Cerebellar cortex (tissue), 1 donor: Measurements from ENCODE around the gene STS.

ENCODE experiments used
- DNase-seq: peaks from one replicate; pipeline ENCODE4 v3.0.0-alpha.2; 2015; ENCODE audit warnings: low spot score

The STS gene, protein sequence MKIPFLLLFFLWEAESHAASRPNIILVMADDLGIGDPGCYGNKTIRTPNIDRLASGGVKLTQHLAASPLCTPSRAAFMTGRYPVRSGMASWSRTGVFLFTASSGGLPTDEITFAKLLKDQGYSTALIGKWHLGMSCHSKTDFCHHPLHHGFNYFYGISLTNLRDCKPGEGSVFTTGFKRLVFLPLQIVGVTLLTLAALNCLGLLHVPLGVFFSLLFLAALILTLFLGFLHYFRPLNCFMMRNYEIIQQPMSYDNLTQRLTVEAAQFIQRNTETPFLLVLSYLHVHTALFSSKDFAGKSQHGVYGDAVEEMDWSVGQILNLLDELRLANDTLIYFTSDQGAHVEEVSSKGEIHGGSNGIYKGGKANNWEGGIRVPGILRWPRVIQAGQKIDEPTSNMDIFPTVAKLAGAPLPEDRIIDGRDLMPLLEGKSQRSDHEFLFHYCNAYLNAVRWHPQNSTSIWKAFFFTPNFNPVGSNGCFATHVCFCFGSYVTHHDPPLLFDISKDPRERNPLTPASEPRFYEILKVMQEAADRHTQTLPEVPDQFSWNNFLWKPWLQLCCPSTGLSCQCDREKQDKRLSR

DNA sequence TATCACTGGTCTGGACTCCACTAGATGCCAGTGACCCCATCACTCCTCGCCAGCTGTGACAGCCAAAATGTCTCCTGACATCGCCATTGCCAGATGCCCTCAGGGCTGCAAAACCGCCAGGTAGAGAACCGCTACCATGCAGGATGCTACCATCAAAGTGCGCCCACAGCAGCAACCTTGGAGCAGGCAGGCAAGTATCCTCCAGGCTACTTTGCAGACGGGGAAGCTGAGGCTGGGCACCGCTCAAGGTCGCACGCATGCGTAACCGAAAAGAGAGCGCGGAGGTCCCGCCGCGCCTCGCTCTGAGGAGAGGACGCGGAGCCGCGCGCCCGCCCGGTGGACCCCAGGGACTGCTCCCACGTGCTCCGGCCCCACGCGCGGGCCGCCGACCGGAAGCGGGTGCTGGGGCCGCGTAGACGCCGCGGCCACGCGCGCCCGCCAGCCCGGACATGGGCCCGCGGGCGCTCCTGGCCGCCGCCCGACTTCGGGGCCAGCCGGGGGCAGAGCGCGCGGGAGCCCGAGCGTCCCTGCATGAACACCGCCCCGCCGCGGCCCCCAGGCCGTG lies at the start of gene STS:
Gene STS, plus strand, starts transcription at position 300 of the 565 bp plus-strand sequence. CDS start 105,488 bp downstream, outside the sequence.
- DNase-seq, result peak; percentile 32

GRCh38 chrX:7100022-7100421 lies 47.5 kb upstream of the STS start:
- no peak for DNase-seq

- no peak for DNase-seq
Observed at GRCh38 chrX:7102119-7102518, 45.4 kb upstream of the STS start.

- no peak for DNase-seq
Observed at GRCh38 chrX:7106649-7107048, 40.9 kb upstream of the STS start.

- no peak for DNase-seq
Observed at GRCh38 chrX:7108030-7108429, 39.5 kb upstream of the STS start.

GRCh38 chrX:7109049-7109531 lies 38.4 kb upstream of the STS start:
- DNase-seq, result no peak

DNA sequence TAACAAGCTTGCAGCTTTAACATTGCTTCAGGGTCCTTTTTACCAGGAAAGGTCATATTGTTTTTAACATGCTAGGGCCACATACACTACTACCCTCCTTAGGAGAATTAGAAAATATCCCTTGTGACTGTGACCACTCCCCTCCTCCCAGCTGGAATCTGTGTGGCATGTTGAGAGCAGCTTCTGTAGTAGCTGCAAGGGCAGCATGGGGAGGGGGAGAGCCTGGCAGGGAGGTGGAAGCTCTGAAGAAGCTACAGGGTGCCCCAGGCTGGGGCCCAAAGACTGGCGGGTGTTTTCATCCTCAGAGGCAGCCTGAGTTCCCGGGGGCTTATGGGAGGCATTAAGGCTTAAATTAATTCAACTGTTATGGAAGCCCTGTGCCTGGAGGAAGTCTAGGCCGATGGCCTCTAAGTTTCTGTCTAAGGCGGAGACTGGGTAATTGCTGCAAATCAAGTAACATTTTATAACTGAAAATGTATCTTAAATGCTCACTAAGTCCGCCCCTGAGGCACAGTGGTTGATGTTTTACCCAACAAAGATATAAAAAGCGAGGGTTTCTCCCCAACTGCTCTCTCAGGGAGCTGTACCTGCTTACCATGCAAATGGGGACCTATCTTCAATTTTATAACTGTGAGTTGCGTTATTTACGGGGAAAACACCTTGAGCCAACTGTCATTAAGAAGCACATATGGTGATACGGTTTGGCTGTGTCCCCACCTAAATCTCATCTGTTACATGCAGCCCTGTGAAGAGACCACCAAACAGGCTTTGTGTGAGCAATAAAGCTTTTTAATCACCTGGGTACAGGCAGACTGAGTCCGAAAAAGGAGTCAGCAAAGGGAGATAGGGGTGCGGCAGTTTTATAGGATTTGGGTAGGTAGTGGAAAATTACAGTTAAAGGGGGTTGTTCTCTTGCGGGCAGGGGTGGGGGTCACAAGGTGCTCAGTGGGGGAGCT lies 37.4 kb upstream of the STS start:
- no peak for DNase-seq

DNA sequence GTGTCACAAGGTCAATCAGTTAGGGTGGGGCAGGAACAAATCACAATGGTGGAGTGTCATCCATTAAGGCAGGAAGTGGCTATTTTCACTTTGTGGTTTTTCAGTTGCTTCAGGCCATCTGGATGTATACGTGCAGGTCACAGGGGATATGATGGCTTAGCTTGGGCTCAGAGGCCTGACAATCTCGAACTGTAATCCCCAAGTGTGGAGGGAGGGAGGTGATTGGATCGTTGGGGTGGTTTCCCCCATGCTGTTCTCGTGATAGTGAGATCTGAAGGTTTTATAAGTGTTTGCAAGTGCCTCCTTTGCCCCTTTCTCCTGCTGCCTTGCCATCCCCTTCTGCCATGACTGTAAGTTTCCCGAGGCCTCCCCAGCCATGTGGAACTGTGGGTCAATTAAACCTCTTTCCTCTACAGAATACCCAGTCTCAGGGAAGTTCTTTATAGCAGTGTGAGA lies 36.7 kb upstream of the STS start:
- no peak for DNase-seq

DNA sequence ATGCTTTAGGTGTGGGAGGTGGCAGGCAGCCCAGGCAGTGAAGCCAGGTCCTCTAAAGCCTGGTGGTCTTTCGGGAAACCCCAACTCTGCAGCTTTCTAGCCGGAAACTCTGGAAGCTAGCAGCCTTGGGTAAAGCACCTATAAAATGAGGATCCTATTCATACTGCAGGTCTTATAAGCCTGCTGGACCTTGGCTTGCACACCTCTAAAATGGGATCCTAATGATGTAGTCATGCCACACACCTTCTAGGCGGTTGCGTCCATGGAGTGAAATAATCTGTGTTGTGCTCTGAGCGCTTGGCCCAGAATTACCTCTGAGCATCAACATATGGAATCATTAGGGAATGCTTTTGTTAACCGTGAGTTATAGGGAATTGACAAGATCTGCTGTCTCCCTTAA lies 36.0 kb upstream of the STS start:
- no peak for DNase-seq

GRCh38 chrX:7112071-7112470 lies 35.4 kb upstream of the STS start:
- DNase-seq, result no peak

- no peak for DNase-seq
Observed at GRCh38 chrX:7115557-7115956, 32.0 kb upstream of the STS start.

DNA sequence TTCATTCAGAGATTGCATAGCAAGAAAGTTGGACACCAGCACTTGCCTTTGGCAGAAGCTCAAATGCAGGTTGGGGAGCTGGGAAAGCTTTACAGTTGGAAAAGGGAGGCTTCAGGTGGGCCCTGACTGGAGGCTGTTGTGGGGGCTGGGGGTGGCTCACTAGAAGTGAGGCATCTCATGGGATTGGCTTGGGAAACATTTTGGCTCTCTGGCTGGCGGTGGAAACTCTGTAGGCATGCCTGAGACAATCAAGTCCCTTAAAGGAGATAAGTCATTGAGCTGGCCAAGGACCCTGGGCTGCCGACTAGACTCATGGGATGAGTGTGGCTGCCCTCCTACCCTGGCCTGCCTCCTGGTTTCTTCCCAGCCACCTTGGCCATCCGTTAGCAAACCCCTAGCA lies 31.4 kb upstream of the STS start:
- no peak for DNase-seq

DNA sequence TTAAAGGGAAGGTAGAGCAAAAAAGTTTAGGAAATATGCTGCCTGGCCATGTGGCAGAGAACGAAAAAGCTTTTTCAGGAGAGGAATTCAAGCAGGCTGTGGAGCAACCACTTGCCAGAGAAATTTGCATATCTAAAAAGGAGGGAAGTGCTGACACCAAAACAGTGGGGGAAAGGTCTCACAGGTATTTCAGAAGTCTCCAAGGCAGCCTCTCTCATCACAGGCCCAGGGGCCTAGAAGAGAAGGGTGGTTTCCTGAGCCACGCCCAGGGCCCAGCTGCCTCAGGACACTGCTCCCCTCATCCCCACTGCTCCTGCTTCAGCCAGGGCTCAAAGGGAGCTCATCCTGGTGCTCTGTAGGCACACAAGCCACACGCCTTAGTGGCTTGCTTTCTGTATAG lies 29.9 kb upstream of the STS start:
- no peak for DNase-seq

GRCh38 chrX:7119950-7120877 lies 27.3 kb upstream of the STS start:
- DNase-seq, result no peak

- no peak for DNase-seq
Observed at GRCh38 chrX:7120878-7121219, 26.7 kb upstream of the STS start.

GRCh38 chrX:7127056-7127455 lies 20.5 kb upstream of the STS start:
- DNase-seq, result no peak

DNA sequence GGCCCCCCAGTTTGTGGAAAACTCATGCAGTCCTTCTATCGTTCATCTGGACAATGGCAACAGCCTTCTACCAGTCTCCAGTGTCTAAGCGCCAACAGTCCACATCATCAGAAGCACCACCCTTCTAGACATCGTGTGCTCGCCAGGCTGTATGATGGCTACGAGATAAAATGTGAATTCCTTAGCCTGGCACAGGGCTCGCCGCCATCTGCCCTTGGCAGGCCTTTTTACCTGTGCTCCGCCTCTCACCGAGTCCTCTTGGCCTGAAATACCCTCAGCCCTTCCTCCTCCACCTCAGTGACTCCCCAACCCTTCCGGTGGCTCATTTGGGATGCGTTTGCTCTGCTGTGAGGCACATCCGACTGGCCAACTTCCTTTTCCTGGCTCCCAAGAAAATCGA lies 15.9 kb upstream of the STS start:
- DNase-seq, result peak; percentile 33

DNA sequence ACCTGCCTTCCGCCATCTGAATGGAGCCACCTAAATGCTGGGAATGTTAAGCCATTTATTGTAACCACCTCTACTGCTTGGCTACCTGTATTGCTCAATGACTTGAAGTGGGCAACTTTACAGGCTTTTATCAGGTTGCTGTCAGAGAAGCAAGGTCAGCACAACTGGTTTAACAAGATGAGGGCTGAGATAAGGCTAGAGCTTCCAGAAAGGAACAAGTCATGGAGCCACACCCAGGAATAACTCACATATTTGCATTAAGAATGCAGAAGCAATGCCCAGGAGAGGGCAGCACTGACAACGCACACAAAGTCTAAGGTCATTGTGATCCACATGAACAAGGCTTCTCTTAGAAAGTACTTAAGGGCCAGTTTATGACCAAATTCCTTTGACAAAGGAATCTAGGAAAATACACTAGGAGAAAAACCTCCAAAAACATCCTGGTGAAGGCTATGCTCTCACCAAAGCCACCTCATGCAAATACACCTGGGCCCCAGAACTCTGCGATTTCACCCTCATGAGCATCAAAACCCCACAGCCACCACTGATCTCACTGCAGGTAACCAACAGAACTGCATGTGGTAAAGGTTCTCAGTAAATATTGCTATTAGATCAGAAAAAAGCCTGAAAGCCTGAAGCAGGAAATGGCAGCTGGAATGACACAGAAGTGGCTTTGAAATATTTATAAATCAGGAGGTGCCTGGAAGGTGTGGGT lies 15.0 kb upstream of the STS start:
- peak; percentile 34 for DNase-seq

DNA sequence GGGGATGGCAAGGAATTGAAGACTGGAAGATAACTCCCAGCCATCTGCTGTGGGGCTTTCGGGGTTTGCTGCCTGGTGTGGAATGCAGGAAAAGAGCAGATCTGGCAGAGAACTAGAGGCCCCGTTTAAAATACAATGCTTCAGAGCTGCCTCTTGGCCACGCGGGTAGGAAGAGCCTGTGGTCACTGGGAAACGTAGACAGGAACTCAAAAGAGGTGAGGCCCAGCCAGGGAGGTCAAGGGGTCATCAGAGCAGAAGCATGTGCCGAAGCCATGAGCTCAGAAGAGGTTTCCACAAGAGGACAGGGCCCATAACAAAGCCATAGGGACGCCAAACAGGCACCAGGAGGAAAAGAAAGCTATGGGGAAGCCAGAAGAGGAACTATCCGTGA lies 14.5 kb upstream of the STS start:
- no peak for DNase-seq

- DNase-seq, result no peak
Observed at GRCh38 chrX:7134981-7135380, 12.5 kb upstream of the STS start.
